ENCODE measurements around the gene ADGRG6. TPM values are rescaled to one million over a fixed set of nuclear protein-coding genes. Genes with fewer than 3 reads are reported as not detected.
"Not testable (repeated sequence)": the region's sequence is repeated elsewhere in the genome, so short reads cannot be mapped to it uniquely, and the experiment has no call there.

Gene ADGRG6
- total RNA-seq, 2 donors from 2014 or later: 17.0 to 17.9 TPM

- H3K27ac ChIP-seq: no peak overlapping the region
- intact Hi-C loops (cut with DNase I): no loop called here
- no peak for TF ChIP-seq CTCF (IDR thresholded peaks at IDR 0.05)
Observed at GRCh38 chr6:142452993-142453392, 151.2 kb downstream of the ADGRG6 start.

GRCh38 chr6:142454196-142454595 is 152.4 kb downstream of the ADGRG6 start:
- intact Hi-C loops (cut with DNase I); DNase-seq; H3K27me3 ChIP-seq; H3K9ac ChIP-seq (ENCODE audit: low read depth in 2 of 2, low read length in 2 of 2); H3K4me3 ChIP-seq; H3K36me3 ChIP-seq; H3K4me1 ChIP-seq; H3K27ac ChIP-seq; H3K9me3 ChIP-seq: not testable (repeated sequence)

More at GRCh38 chr6:142452993-142453392, 151.2 kb downstream of the ADGRG6 start:
- no peaks in the 10 kb centered on the region for H3K4me1 ChIP-seq
- no peaks in the 10 kb centered on the region for H3K9me3 ChIP-seq
- no peak overlapping the region for H3K4me3 ChIP-seq
- no peak for DNase-seq
- H3K27me3 ChIP-seq: no peaks in the 10 kb centered on the region
- H3K9ac ChIP-seq (ENCODE audit: low read depth in 2 of 2, low read length in 2 of 2): no peak overlapping the region
- no peaks in the 10 kb centered on the region for H3K36me3 ChIP-seq

GRCh38 chr6:142454848-142455247 is 153.0 kb downstream of the ADGRG6 start:
- H3K4me3 ChIP-seq; H3K27ac ChIP-seq; H3K9ac ChIP-seq (ENCODE audit: low read depth in 2 of 2, low read length in 2 of 2); H3K27me3 ChIP-seq; intact Hi-C loops (cut with DNase I); DNase-seq; H3K36me3 ChIP-seq; H3K9me3 ChIP-seq; H3K4me1 ChIP-seq: not testable (repeated sequence)

GRCh38 chr6:142455957-142456589 is 154.3 kb downstream of the ADGRG6 start:
- Histone ChIP-seq H3K4me3 (no peak overlapping the region), H3K36me3 (no peaks in the 10 kb centered on the region), H3K9ac (ENCODE audit: low read depth in 2 of 2, low read length in 2 of 2) (no peak overlapping the region), H3K27me3 (no peaks in the 10 kb centered on the region), H3K4me1 (no peaks in the 10 kb centered on the region), H3K9me3 (no peaks in the 10 kb centered on the region), H3K27ac (no peak overlapping the region)
- DNase-seq: no peak
- intact Hi-C loops (cut with DNase I): no loop called here
- TF ChIP-seq CTCF (IDR thresholded peaks at IDR 0.05): no peak

- H3K4me1 ChIP-seq: no peaks in the 10 kb centered on the region
- H3K27me3 ChIP-seq: no peaks in the 10 kb centered on the region
- DNase-seq: no peak
- no peak for TF ChIP-seq CTCF (IDR thresholded peaks at IDR 0.05)
- intact Hi-C loops (cut with DNase I): no loop called here
- no peak overlapping the region for H3K4me3 ChIP-seq
- H3K27ac ChIP-seq: no peak overlapping the region
- no peaks in the 10 kb centered on the region for H3K9me3 ChIP-seq
- no peak overlapping the region for H3K9ac ChIP-seq (ENCODE audit: low read depth in 2 of 2, low read length in 2 of 2)
- no peaks in the 10 kb centered on the region for H3K36me3 ChIP-seq
Observed at GRCh38 chr6:142457638-142458406, 156.0 kb downstream of the ADGRG6 start.

GRCh38 chr6:142458836-142459235 is 157.0 kb downstream of the ADGRG6 start:
- Histone ChIP-seq H3K9ac (ENCODE audit: low read depth in 2 of 2, low read length in 2 of 2) (no peak overlapping the region), H3K4me3 (no peak overlapping the region), H3K36me3 (no peaks in the 10 kb centered on the region), H3K27me3 (no peaks in the 10 kb centered on the region), H3K9me3 (no peaks in the 10 kb centered on the region), H3K27ac (no peak overlapping the region), H3K4me1 (no peaks in the 10 kb centered on the region)
- intact Hi-C loops (cut with DNase I): no loop called here
- DNase-seq: no peak
- TF ChIP-seq CTCF (IDR thresholded peaks at IDR 0.05): no peak

All from colonic mucosa (tissue), 4 donors.